Fibroblast of lung (primary cell): ENCODE results near the gene SPARC.

Experiments used
- CTCF ChIP-seq, 2 donors: IDR thresholded peaks in 1 of 2; conservative IDR thresholded peaks in 1 of 2; 1 replicate in 1 of 2; 2 replicates in 1 of 2; pipeline ENCODE4 v1.5.1; 2011 to 2012; ENCODE audit warnings: low read length in 2 of 2, control low read depth in 1 of 2, inconsistent platforms in 1 of 2, low read depth in 1 of 2, mild to moderate bottlenecking in 1 of 2
- EZH2 ChIP-seq: IDR thresholded peaks from 2 replicates; pipeline ENCODE4 v1.5.1; 2012; ENCODE audit warnings: low read length, control low read depth, mild to moderate bottlenecking; ENCODE audit errors: missing control alignments

GRCh38 chr5:151625285-151625684, 61.4 kb downstream of the SPARC start:
- TF ChIP-seq CTCF (conservative IDR thresholded peaks at IDR 0.05 in 1 of 2, IDR thresholded peaks at IDR 0.05 in 1 of 2; ENCODE audit: low read depth in 1 of 2, low read length in 2 of 2) (no peak), EZH2 (no peak)
